K562 (cell line): ENCODE data around the gene WNT7A.

Experiments
- CBX1 ChIP-seq: sonication (generic); IDR thresholded peaks from 2 replicates; pipeline ENCODE4 v1.6.1; 2016; ENCODE audit warnings: antibody characterized with exemption, low read depth, mild to moderate bottlenecking
- CHD2 ChIP-seq: IDR thresholded peaks from 2 replicates; pipeline ENCODE4 v1.6.1; 2011; ENCODE audit warnings: low read depth, low read length
- HNRNPK ChIP-seq: fragments of 200-400 bp; formaldehyde crosslinking; IDR thresholded peaks from one replicate; pipeline ENCODE4 v1.6.1; 2018; ENCODE audit warnings: mild to moderate bottlenecking, low read depth, low read length; ENCODE audit not compliant: poor library complexity, severe bottlenecking
- KAT7 ChIP-seq: sonication (generic); formaldehyde crosslinking; IDR thresholded peaks from 2 replicates; pipeline ENCODE4 v1.8.0; 2022; ENCODE audit warnings: missing genetic modification reagents, mild to moderate bottlenecking, borderline replicate concordance
- MAFG ChIP-seq: fragments of 450-650 bp; conservative IDR thresholded peaks from 2 replicates; pipeline ENCODE4 v1.6.1; 2016; ENCODE audit warnings: missing genetic modification characterization, missing compliant biosample characterization
- MXI1 ChIP-seq: IDR thresholded peaks from 2 replicates; pipeline ENCODE4 v1.6.1; 2011; ENCODE audit warnings: low read depth, mild to moderate bottlenecking, improper control_type of control experiment, low read length
- PRMT5 ChIP-seq: sonication (generic); formaldehyde crosslinking; IDR thresholded peaks from 2 replicates; pipeline ENCODE4 v1.5.0; 2020; ENCODE audit warnings: missing genetic modification reagents
- SAFB2 ChIP-seq: fragments of 200-400 bp; formaldehyde crosslinking; IDR thresholded peaks from 2 replicates; pipeline ENCODE4 v1.6.1; 2018; ENCODE audit warnings: borderline replicate concordance, low read length, low read depth, moderate library complexity; ENCODE audit not compliant: severe bottlenecking
- TF ChIP-seq, protein P1 (sequence below), 2 experiments: fragments of 450-650 bp; IDR thresholded peaks; 2 replicates each; pipeline ENCODE4 v1.6.1; 2018; ENCODE audit warnings: mild to moderate bottlenecking in 2 of 2, low read depth in 1 of 2; ENCODE audit not compliant: partially characterized antibody in 2 of 2
- TF ChIP-seq, protein P2 (sequence below), 3 experiments: IDR thresholded peaks in 2 of 3; conservative IDR thresholded peaks in 1 of 3; 2 replicates each; pipeline ENCODE4 v1.5.1; 2011 to 2012; ENCODE audit warnings: low read length in 3 of 3, mild to moderate bottlenecking in 3 of 3, control low read depth in 2 of 3, improper control_type of control experiment in 1 of 3, inconsistent platforms in 1 of 3, low read depth in 1 of 3, mixed read lengths in 1 of 3, moderate library complexity in 1 of 3; ENCODE audit not compliant: insufficient read depth in 2 of 3
- TF ChIP-seq, protein P3 (sequence below): sonication (generic); IDR thresholded peaks from 2 replicates; pipeline ENCODE4 v1.6.1; 2016
- TF ChIP-seq, protein P4 (sequence below): sonication (generic); formaldehyde crosslinking; IDR thresholded peaks from 2 replicates; pipeline ENCODE4 v1.8.0; 2022; ENCODE audit warnings: mild to moderate bottlenecking, low read depth, missing genetic modification reagents

DNA sequence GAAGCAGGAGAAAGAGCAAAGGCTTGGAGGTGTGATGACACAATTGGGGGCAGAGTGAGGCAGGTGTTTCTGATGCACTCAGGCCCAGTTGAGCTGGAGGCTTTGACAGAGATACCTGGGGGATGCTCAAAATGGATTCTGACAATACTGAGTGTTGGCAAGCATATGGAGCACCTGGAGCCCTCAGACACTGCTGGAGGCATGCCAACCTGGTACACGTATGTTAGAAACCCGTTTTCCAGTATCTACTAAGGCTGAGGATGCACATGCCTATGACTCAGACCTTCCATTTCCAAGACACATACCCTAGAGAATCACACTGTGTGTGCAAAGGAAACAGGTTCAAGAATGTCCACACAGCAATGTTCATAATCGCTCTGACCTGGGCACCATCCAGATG, 58.7 kb downstream of the WNT7A start:
- no peak for TF ChIP-seq HNRNPK
- no peak for TF ChIP-seq PRMT5 (CRISPR knock-in tag)
- TF ChIP-seq CBX1: no peak
- TF ChIP-seq CHD2: no peak
- TF ChIP-seq, protein P1, sequence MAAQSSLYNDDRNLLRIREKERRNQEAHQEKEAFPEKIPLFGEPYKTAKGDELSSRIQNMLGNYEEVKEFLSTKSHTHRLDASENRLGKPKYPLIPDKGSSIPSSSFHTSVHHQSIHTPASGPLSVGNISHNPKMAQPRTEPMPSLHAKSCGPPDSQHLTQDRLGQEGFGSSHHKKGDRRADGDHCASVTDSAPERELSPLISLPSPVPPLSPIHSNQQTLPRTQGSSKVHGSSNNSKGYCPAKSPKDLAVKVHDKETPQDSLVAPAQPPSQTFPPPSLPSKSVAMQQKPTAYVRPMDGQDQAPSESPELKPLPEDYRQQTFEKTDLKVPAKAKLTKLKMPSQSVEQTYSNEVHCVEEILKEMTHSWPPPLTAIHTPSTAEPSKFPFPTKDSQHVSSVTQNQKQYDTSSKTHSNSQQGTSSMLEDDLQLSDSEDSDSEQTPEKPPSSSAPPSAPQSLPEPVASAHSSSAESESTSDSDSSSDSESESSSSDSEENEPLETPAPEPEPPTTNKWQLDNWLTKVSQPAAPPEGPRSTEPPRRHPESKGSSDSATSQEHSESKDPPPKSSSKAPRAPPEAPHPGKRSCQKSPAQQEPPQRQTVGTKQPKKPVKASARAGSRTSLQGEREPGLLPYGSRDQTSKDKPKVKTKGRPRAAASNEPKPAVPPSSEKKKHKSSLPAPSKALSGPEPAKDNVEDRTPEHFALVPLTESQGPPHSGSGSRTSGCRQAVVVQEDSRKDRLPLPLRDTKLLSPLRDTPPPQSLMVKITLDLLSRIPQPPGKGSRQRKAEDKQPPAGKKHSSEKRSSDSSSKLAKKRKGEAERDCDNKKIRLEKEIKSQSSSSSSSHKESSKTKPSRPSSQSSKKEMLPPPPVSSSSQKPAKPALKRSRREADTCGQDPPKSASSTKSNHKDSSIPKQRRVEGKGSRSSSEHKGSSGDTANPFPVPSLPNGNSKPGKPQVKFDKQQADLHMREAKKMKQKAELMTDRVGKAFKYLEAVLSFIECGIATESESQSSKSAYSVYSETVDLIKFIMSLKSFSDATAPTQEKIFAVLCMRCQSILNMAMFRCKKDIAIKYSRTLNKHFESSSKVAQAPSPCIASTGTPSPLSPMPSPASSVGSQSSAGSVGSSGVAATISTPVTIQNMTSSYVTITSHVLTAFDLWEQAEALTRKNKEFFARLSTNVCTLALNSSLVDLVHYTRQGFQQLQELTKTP (IDR thresholded peaks at IDR 0.05; ENCODE audit: low read depth in 1 of 2, partially characterized antibody in 2 of 2): no peak
- TF ChIP-seq, protein P2, sequence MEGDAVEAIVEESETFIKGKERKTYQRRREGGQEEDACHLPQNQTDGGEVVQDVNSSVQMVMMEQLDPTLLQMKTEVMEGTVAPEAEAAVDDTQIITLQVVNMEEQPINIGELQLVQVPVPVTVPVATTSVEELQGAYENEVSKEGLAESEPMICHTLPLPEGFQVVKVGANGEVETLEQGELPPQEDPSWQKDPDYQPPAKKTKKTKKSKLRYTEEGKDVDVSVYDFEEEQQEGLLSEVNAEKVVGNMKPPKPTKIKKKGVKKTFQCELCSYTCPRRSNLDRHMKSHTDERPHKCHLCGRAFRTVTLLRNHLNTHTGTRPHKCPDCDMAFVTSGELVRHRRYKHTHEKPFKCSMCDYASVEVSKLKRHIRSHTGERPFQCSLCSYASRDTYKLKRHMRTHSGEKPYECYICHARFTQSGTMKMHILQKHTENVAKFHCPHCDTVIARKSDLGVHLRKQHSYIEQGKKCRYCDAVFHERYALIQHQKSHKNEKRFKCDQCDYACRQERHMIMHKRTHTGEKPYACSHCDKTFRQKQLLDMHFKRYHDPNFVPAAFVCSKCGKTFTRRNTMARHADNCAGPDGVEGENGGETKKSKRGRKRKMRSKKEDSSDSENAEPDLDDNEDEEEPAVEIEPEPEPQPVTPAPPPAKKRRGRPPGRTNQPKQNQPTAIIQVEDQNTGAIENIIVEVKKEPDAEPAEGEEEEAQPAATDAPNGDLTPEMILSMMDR (IDR thresholded peaks at IDR 0.05 in 2 of 3, conservative IDR thresholded peaks at IDR 0.05 in 1 of 3; ENCODE audit: insufficient read depth in 2 of 3, low read depth in 1 of 3, low read length in 3 of 3): no peak
- TF ChIP-seq MAFG (tag): no peak
- TF ChIP-seq KAT7: no peak
- TF ChIP-seq, protein P3, sequence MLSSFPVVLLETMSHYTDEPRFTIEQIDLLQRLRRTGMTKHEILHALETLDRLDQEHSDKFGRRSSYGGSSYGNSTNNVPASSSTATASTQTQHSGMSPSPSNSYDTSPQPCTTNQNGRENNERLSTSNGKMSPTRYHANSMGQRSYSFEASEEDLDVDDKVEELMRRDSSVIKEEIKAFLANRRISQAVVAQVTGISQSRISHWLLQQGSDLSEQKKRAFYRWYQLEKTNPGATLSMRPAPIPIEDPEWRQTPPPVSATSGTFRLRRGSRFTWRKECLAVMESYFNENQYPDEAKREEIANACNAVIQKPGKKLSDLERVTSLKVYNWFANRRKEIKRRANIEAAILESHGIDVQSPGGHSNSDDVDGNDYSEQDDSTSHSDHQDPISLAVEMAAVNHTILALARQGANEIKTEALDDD: no peak
- no peak for TF ChIP-seq MXI1
- TF ChIP-seq SAFB2: no peak
- TF ChIP-seq, protein P4, sequence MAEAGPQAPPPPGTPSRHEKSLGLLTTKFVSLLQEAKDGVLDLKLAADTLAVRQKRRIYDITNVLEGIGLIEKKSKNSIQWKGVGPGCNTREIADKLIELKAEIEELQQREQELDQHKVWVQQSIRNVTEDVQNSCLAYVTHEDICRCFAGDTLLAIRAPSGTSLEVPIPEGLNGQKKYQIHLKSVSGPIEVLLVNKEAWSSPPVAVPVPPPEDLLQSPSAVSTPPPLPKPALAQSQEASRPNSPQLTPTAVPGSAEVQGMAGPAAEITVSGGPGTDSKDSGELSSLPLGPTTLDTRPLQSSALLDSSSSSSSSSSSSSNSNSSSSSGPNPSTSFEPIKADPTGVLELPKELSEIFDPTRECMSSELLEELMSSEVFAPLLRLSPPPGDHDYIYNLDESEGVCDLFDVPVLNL (CRISPR knock-in tag): no peak
